ENCODE measurements around the gene MEF2B.

Gene MEF2B

GRCh38 chr19:19098084-19098702 is 71.9 kb downstream of the MEF2B start:
- DNase-seq: no peak

- DNase-seq: no peak
Measured at GRCh38 chr19:19096641-19097627, 73.1 kb downstream of the MEF2B start.

- no peak for DNase-seq
Measured at GRCh38 chr19:19095691-19096090, 74.4 kb downstream of the MEF2B start.

Data from right kidney (tissue), 1 donor.